GM23338 (cell line): ENCODE measurements around the gene COL4A3. TPM values are rescaled to one million over a fixed set of nuclear protein-coding genes. Genes with fewer than 3 reads are reported as not detected.

ENCODE experiments used
- ATAC-seq: fragments of 200-7000 bp; cut with Tn5 transposase; 3 replicates; pipeline ENCODE4 v1.9.1; 2020
- DNase-seq: peaks from one replicate; pipeline ENCODE4 v3.0.0-alpha.2; 2015; ENCODE audit warnings: low spot score
- H2AFZ ChIP-seq: fragments of 200-600 bp; sonication (generic); 2 replicates; pipeline ENCODE4 v1.8.0; 2016; ENCODE audit warnings: antibody characterized with exemption, mild to moderate bottlenecking, moderate library complexity
- H3F3A ChIP-seq: fragments of 200-600 bp; sonication (generic); replicated peaks from 2 replicates; pipeline ENCODE4 v1.8.0; 2017; ENCODE audit warnings: antibody characterized with exemption, mixed run types, low read depth
- H3K27ac ChIP-seq: fragments of 200-600 bp; sonication (generic); 2 replicates; pipeline ENCODE4 v1.6.1; 2016; ENCODE audit warnings: low read depth
- H3K27me3 ChIP-seq: fragments of 200-600 bp; sonication (generic); 2 replicates; pipeline ENCODE4 v1.8.0; 2016; ENCODE audit warnings: mild to moderate bottlenecking, mixed run types, moderate library complexity; ENCODE audit not compliant: insufficient read depth
- H3K36me3 ChIP-seq: fragments of 200-600 bp; sonication (generic); 2 replicates; pipeline ENCODE4 v1.8.0; 2016; ENCODE audit warnings: mild to moderate bottlenecking; ENCODE audit not compliant: insufficient read depth
- H3K4me1 ChIP-seq: fragments of 200-600 bp; sonication (generic); 2 replicates; pipeline ENCODE4 v1.8.0; 2016; ENCODE audit warnings: mild to moderate bottlenecking, moderate library complexity; ENCODE audit not compliant: insufficient read depth
- H3K4me2 ChIP-seq: fragments of 200-600 bp; sonication (generic); 2 replicates; pipeline ENCODE4 v1.7.1; 2017; ENCODE audit warnings: mixed run types
- H3K4me3 ChIP-seq: fragments of 200-600 bp; sonication (generic); 2 replicates; pipeline ENCODE4 v1.6.1; 2016; ENCODE audit warnings: mixed run types
- H3K79me2 ChIP-seq: fragments of 200-600 bp; sonication (generic); replicated peaks from 2 replicates; pipeline ENCODE4 v1.8.0; 2017; ENCODE audit warnings: mild to moderate bottlenecking; ENCODE audit not compliant: insufficient read depth
- H3K9me2 ChIP-seq: fragments of 200-600 bp; sonication (generic); 2 replicates; pipeline ENCODE4 v1.8.0; 2017; ENCODE audit not compliant: insufficient read depth
- H4K20me1 ChIP-seq: fragments of 200-600 bp; sonication (generic); replicated peaks from 2 replicates; pipeline ENCODE4 v1.8.0; 2017; ENCODE audit warnings: mild to moderate bottlenecking; ENCODE audit not compliant: insufficient read depth
- H3K27ac Mint-ChIP-seq: 2 replicates; pipeline ENCODE4 v1.8.0; 2020; ENCODE audit warnings: inconsistent platforms, mild to moderate bottlenecking, moderate library complexity, mixed read lengths
- H3K27me3 Mint-ChIP-seq: 3 replicates; pipeline ENCODE4 v1.8.0; 2022; ENCODE audit warnings: low read depth, mild to moderate bottlenecking, moderate library complexity, mixed read lengths, inconsistent platforms; ENCODE audit not compliant: insufficient read depth, poor library complexity
- H3K36me3 Mint-ChIP-seq: 3 replicates; pipeline ENCODE4 v1.8.0; 2021; ENCODE audit warnings: low read depth, mild to moderate bottlenecking, inconsistent platforms, moderate library complexity, mixed read lengths
- H3K4me1 Mint-ChIP-seq: 3 replicates; pipeline ENCODE4 v1.8.0; 2020; ENCODE audit warnings: mild to moderate bottlenecking, inconsistent platforms, mixed read lengths
- H3K4me3 Mint-ChIP-seq: 3 replicates; pipeline ENCODE4 v1.8.0; 2021; ENCODE audit warnings: moderate library complexity, mild to moderate bottlenecking, inconsistent platforms, mixed read lengths
- H3K9me3 Mint-ChIP-seq: 3 replicates; pipeline ENCODE4 v1.8.0; 2020; ENCODE audit warnings: moderate library complexity, mild to moderate bottlenecking, inconsistent platforms, mixed read lengths
- CREB1 ChIP-seq: fragments of 250-450 bp; sonication (Bioruptor Pico); IDR thresholded peaks from 2 replicates; pipeline ENCODE4 v1.5.0; 2020; ENCODE audit warnings: low read depth, mild to moderate bottlenecking, moderate library complexity
- CTCF ChIP-seq, 2 experiments: fragments of 200-600 bp in 1 of 2; sonication (generic) in 1 of 2; conservative IDR thresholded peaks; 2 replicates each; pipeline versions ENCODE4 v1.5.1 to v1.6.1; 2016 to 2017; ENCODE audit warnings: antibody characterized with exemption in 2 of 2, low read depth in 2 of 2, mild to moderate bottlenecking in 2 of 2, moderate library complexity in 1 of 2
- ETS1 ChIP-seq: IDR thresholded peaks from 2 replicates; pipeline ENCODE4 v1.6.1; 2016; ENCODE audit warnings: antibody characterized with exemption
- EZH2 ChIP-seq: fragments of 200-600 bp; sonication (generic); IDR thresholded peaks from one replicate; pipeline ENCODE4 v1.8.0; 2017; ENCODE audit warnings: antibody characterized with exemption, mild to moderate bottlenecking, low read depth; ENCODE audit not compliant: unreplicated experiment
- JUNB ChIP-seq: IDR thresholded peaks from one replicate; pipeline ENCODE4 v1.6.1; 2016; ENCODE audit warnings: antibody characterized with exemption; ENCODE audit not compliant: unreplicated experiment
- NANOG ChIP-seq: IDR thresholded peaks from 2 replicates; pipeline ENCODE4 v1.6.1; 2016; ENCODE audit warnings: antibody characterized with exemption, borderline replicate concordance
- STAT1 ChIP-seq: IDR thresholded peaks from one replicate; pipeline ENCODE4 v1.6.1; 2016; ENCODE audit warnings: antibody characterized with exemption; ENCODE audit not compliant: unreplicated experiment
- ZNF114 ChIP-seq: fragments of 250-450 bp; sonication (Bioruptor Pico); IDR thresholded peaks from 2 replicates; pipeline ENCODE4 v1.5.0; 2020; ENCODE audit warnings: mild to moderate bottlenecking, moderate library complexity
- ZNF331 ChIP-seq: fragments of 250-450 bp; sonication (Bioruptor Pico); IDR thresholded peaks from 2 replicates; pipeline ENCODE4 v1.5.0; 2020; ENCODE audit warnings: low read depth, mild to moderate bottlenecking, moderate library complexity
- ZNF462 ChIP-seq: fragments of 250-450 bp; sonication (Bioruptor Pico); IDR thresholded peaks from 2 replicates; pipeline ENCODE4 v1.5.0; 2020; ENCODE audit warnings: mild to moderate bottlenecking, moderate library complexity
- polyA plus RNA-seq: library from polyadenylated mRNA; unstranded; fragments of >200 nt; fragmentation: Nextera tagmentation; extraction: Ambion mirVana; gene quantifications from 2 replicates; pipeline ENCODE4 v1.2.1, GENCODE V29; 2016
- total RNA-seq: library from RNA; depleted of rRNA; stranded (reverse); fragments of >200 nt; shearing (Covaris generic); gene quantifications from 2 replicates; pipeline ENCODE4 v1.2.3, GENCODE V29; 2014

COL4A3 gene
- total and polyA plus RNA-seq, 2 experiments from 2014 or later, result 1.1 to 3.5 TPM

DNA sequence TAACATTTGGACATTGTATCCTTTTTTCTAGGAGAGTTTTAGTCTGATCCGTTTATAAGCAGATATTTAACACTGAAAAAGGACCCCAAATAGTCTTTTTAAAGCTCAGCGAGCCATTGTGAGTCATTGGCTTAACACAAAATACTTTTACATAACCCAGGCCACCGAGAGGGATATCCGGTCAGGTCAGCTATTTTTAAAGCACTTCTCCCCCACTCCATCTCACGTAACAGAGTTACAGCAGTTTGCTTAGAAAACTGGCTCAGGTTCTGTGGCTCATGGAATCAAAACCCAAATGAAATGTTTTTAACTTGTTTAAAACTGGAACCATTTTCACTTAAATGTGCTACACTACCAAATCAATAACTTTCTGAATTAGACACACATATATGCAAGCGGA, 23.9 kb downstream of the COL4A3 start:
- H3K4me3 ChIP-seq, result no peak overlapping the region
- Mint-ChIP-seq H3K27ac (no peak overlapping the region), H3K4me1 (peaks cover 39% of the 10 kb centered on the region), H3K27me3 (no peaks in the 10 kb centered on the region), H3K4me3 (no peak overlapping the region), H3K36me3 (no peaks in the 10 kb centered on the region; the same call in 2 of the 3 replicates), H3K9me3 (no peaks in the 10 kb centered on the region; the same call in 1 of the 3 replicates)
- TF ChIP-seq JUNB (no peak), STAT1 (no peak), NANOG (no peak), ZNF114 (CRISPR knock-in tag) (no peak), ETS1 (no peak), CREB1 (no peak), EZH2 (no peak), ZNF331 (CRISPR knock-in tag) (no peak)
- peaks cover 22% of the 10 kb centered on the region for H3K9me2 ChIP-seq
- no peaks in the 10 kb centered on the region for H4K20me1 ChIP-seq
- peaks cover 23% of the 10 kb centered on the region for H3K4me1 ChIP-seq
- peak overlapping the region; percentile 14; the same call in 1 of the 2 replicates for H3K4me2 ChIP-seq
- no peaks in the 10 kb centered on the region for H3K79me2 ChIP-seq
- no peak overlapping the region for H2AFZ ChIP-seq
- ATAC-seq (no peak), DNase-seq (no peak)
- H3F3A ChIP-seq, result no peaks in the 10 kb centered on the region
- H3K36me3 ChIP-seq, result no peaks in the 10 kb centered on the region
- H3K27me3 ChIP-seq, result no peaks in the 10 kb centered on the region
- no peak overlapping the region for H3K27ac ChIP-seq

GRCh38 chr2:227191367-227191766, 26.9 kb downstream of the COL4A3 start:
- peak overlapping the region; percentile 73 for H3K27ac Mint-ChIP-seq
- H3K4me3 Mint-ChIP-seq, result no peak overlapping the region
- H3K4me2 ChIP-seq, result no peak overlapping the region
- peaks cover 22% of the 10 kb centered on the region for H3K9me2 ChIP-seq
- no peaks in the 10 kb centered on the region for H3K36me3 ChIP-seq
- peaks cover 12% of the 10 kb centered on the region; the same call in 1 of the 2 replicates for H3K4me1 ChIP-seq
- peaks cover 26% of the 10 kb centered on the region; the same call in 2 of the 3 replicates for H3K4me1 Mint-ChIP-seq
- TF ChIP-seq ZNF462 (CRISPR knock-in tag) (peak; percentile 79; the same call in 1 of the 2 replicates), CTCF (conservative IDR thresholded peaks at IDR 0.05; ENCODE audit: low read depth in 2 of 2) (peak; percentile 15 to 18; a peak in 1 of 4 replicates), EZH2 (no peak)
- H3K79me2 ChIP-seq, result no peaks in the 10 kb centered on the region
- DNase-seq (peak; percentile 75), ATAC-seq (peak; percentile 63)
- no peaks in the 10 kb centered on the region for H3K36me3 Mint-ChIP-seq
- no peaks in the 10 kb centered on the region; the same call in 2 of the 3 replicates for H3K9me3 Mint-ChIP-seq
- no peaks in the 10 kb centered on the region for H3K27me3 Mint-ChIP-seq
- no peaks in the 10 kb centered on the region for H3F3A ChIP-seq
- no peaks in the 10 kb centered on the region for H4K20me1 ChIP-seq
- no peak overlapping the region for H3K4me3 ChIP-seq
- no peak overlapping the region for H2AFZ ChIP-seq
- no peak overlapping the region for H3K27ac ChIP-seq
- H3K27me3 ChIP-seq, result no peaks in the 10 kb centered on the region
